GM10248 (cell line): ENCODE data around the gene ADAMTSL2.

Experiments used
- CTCF ChIA-PET: fragments of 300-600 bp; sonication (Branson Sonifier 250); formaldehyde crosslinking; extraction: SDS; loops from one replicate; lab custom pipeline; 2021; ENCODE audit warnings: antibody characterized with exemption; lab: Yijun Ruan, JAX
- POLR2A ChIA-PET: fragments of 350-650 bp; sonication (Branson Sonifier 250); formaldehyde crosslinking; extraction: SDS; loops from one replicate; lab custom pipeline; 2020; ENCODE audit warnings: antibody characterized with exemption; lab: Yijun Ruan, JAX
- DNase-seq: peaks from one replicate; pipeline ENCODE4 v3.0.0; 2012; ENCODE audit errors: extremely low spot score
- CTCF ChIP-seq: IDR thresholded peaks from 2 replicates; pipeline ENCODE4 v1.5.1; 2012; ENCODE audit warnings: mild to moderate bottlenecking, low read depth; ENCODE audit errors: extremely low read depth, missing control alignments, control extremely low read depth

ADAMTSL2 gene

GRCh38 chr9:133583586-133583985 is 49.1 kb downstream of the ADAMTSL2 start:
- POLR2A ChIA-PET: interaction anchor here (0.8 kb wide), 1 partner anchor 109 kb away, joined by 3 read pairs; no protein-coding TSS in a partner anchor
- TF ChIP-seq CTCF: no peak
- no peak for DNase-seq
- CTCF ChIA-PET: interaction anchor here (1.2 kb wide), 1 partner anchor 10 kb away, joined by 3 read pairs; no protein-coding TSS in a partner anchor

- CTCF ChIA-PET: no interaction called here
- POLR2A ChIA-PET: interaction anchor here (0.8 kb wide), 1 partner anchor 108 kb away, joined by 3 read pairs; no protein-coding TSS in a partner anchor
- DNase-seq: no peak
- TF ChIP-seq CTCF: no peak
Measured at GRCh38 chr9:133584167-133584558, 49.7 kb downstream of the ADAMTSL2 start.

- no peak for DNase-seq
- POLR2A ChIA-PET: no interaction called here
- no peak for TF ChIP-seq CTCF
- CTCF ChIA-PET: no interaction called here
Measured at GRCh38 chr9:133584559-133585476, 50.3 kb downstream of the ADAMTSL2 start.

GRCh38 chr9:133585481-133586351 is 51.2 kb downstream of the ADAMTSL2 start:
- POLR2A ChIA-PET: no interaction called here

GRCh38 chr9:133587051-133587450 is 52.5 kb downstream of the ADAMTSL2 start:
- ChIA-PET POLR2A (no interaction called here), CTCF (interaction anchor here (0.8 kb wide), 1 partner anchor 10 kb away, joined by 3 read pairs; no protein-coding TSS in a partner anchor)
- DNase-seq: no peak
- TF ChIP-seq CTCF: no peak

More at GRCh38 chr9:133585481-133586351, 51.2 kb downstream of the ADAMTSL2 start:
- no peak for TF ChIP-seq CTCF
- no peak for DNase-seq
- CTCF ChIA-PET: no interaction called here

GRCh38 chr9:133587466-133587865 is 53.0 kb downstream of the ADAMTSL2 start:
- ChIA-PET CTCF (interaction anchor here (0.6 to 0.8 kb wide), 2 partner anchors 9 to 12 kb away, joined by 3 read pairs; no protein-coding TSS in a partner anchor), POLR2A (no interaction called here)
- no peak for DNase-seq
- no peak for TF ChIP-seq CTCF
